Esophagus muscularis mucosa (tissue), 4 donors: ENCODE results near the gene PSME4.

ENCODE experiments used
- CTCF ChIP-seq, 3 experiments: fragments of 200-600 bp in 2 of 3; fragments of 450-650 bp in 1 of 3; sonication (generic) in 2 of 3; IDR thresholded peaks; one replicate each; pipeline ENCODE4 v1.5.1; 2017 to 2019; ENCODE audit warnings: antibody characterized with exemption in 3 of 3, mild to moderate bottlenecking in 2 of 3, moderate library complexity in 1 of 3
- EP300 ChIP-seq: sonication (generic); formaldehyde crosslinking; IDR thresholded peaks from one replicate; pipeline ENCODE4 v1.6.1; 2017; ENCODE audit warnings: antibody characterized with exemption
- POLR2AphosphoS5 ChIP-seq, 2 donors: sonication (generic); formaldehyde crosslinking; IDR thresholded peaks; one replicate each; pipeline ENCODE4 v1.6.1; 2017; ENCODE audit warnings: antibody characterized with exemption in 2 of 2

DNA sequence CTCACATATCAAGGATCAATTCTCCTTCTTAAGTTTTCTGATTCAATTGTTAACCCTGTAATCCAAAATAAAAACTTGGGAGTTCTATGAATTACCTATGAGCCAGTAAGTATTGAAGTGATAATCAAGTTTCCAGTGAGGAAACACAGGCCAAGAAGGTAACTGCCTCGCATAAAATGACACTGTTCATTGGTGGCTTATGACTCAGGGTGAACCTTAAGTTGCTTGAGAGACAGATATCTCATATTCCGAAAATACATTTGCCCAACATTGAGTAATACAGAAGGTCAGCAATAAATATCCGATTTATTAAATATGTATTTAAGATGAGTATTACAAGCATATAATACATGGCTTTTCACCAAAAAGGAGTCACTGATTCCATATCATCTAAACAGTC is 31.9 kb downstream of the PSME4 start:
- TF ChIP-seq CTCF (IDR thresholded peaks at IDR 0.05) (no peak), EP300 (no peak), POLR2AphosphoS5 (IDR thresholded peaks at IDR 0.05) (no peak)
